H9 (cell line): ENCODE results near the gene ROCK1. TPM values are rescaled to one million over a fixed set of nuclear protein-coding genes. Genes with fewer than 3 reads are reported as not detected.

ENCODE experiments used
- DNase-seq: peaks from one replicate; pipeline ENCODE4 v3.0.0-alpha.2; 2017
- H2AFZ ChIP-seq: one replicate; pipeline ENCODE4 v1.6.1; 2013; ENCODE audit warnings: mild to moderate bottlenecking, low read length, control low read depth, moderate library complexity
- H2AK5ac ChIP-seq: 2 replicates; pipeline ENCODE4 v1.6.1; 2013; ENCODE audit warnings: low read length, control low read depth, mixed read lengths; ENCODE audit not compliant: insufficient read length
- H2BK120ac ChIP-seq: one replicate; pipeline ENCODE4 v1.6.1; 2013; ENCODE audit warnings: low read depth, mild to moderate bottlenecking, low read length, control low read depth, inconsistent platforms; ENCODE audit not compliant: poor library complexity, severe bottlenecking
- H2BK12ac ChIP-seq: 2 replicates; pipeline ENCODE4 v1.6.1; 2013; ENCODE audit warnings: low read length, control low read depth, mixed read lengths, low read depth; ENCODE audit not compliant: insufficient read length
- H2BK15ac ChIP-seq: 2 replicates; pipeline ENCODE4 v1.6.1; 2013; ENCODE audit warnings: low read depth, low read length, control low read depth
- H2BK20ac ChIP-seq: one replicate; pipeline ENCODE4 v1.6.1; 2013; ENCODE audit warnings: low read depth, mild to moderate bottlenecking, low read length, control low read depth, inconsistent platforms; ENCODE audit not compliant: poor library complexity, severe bottlenecking
- H2BK5ac ChIP-seq: 2 replicates; pipeline ENCODE4 v1.6.1; 2013; ENCODE audit warnings: low read length, control low read depth, mixed read lengths; ENCODE audit not compliant: insufficient read length
- H3K14ac ChIP-seq: 2 replicates; pipeline ENCODE4 v1.6.1; 2013; ENCODE audit warnings: low read length, control low read depth; ENCODE audit not compliant: insufficient read depth
- H3K18ac ChIP-seq: 2 replicates; pipeline ENCODE4 v1.6.1; 2013; ENCODE audit warnings: low read depth, mild to moderate bottlenecking, mixed read lengths, low read length, control low read depth; ENCODE audit not compliant: insufficient read length
- H3K23ac ChIP-seq: 2 replicates; pipeline ENCODE4 v1.6.1; 2013; ENCODE audit warnings: low read length, control low read depth, mixed read lengths, low read depth; ENCODE audit not compliant: insufficient read length
- H3K23me2 ChIP-seq: 2 replicates; pipeline ENCODE4 v1.6.1; 2013; ENCODE audit warnings: low read depth, mild to moderate bottlenecking, mixed read lengths, low read length, control low read depth; ENCODE audit not compliant: insufficient read length, poor library complexity, severe bottlenecking
- H3K27ac ChIP-seq: 2 replicates; pipeline ENCODE4 v1.5.1; 2013; ENCODE audit warnings: low read length, control low read depth, mixed read lengths, low read depth; ENCODE audit not compliant: insufficient read length
- H3K27me3 ChIP-seq: 2 replicates; pipeline ENCODE4 v1.6.1; 2013; ENCODE audit warnings: low read length, control low read depth, inconsistent platforms; ENCODE audit not compliant: insufficient read depth
- H3K4ac ChIP-seq: 2 replicates; pipeline ENCODE4 v1.6.1; 2013; ENCODE audit warnings: low read depth, mild to moderate bottlenecking, control low read depth, inconsistent platforms, low read length, moderate library complexity
- H3K4me1 ChIP-seq: 2 replicates; pipeline ENCODE4 v1.6.1; 2013; ENCODE audit warnings: low read length, control low read depth, inconsistent platforms; ENCODE audit not compliant: insufficient read depth
- H3K4me2 ChIP-seq: 2 replicates; pipeline ENCODE4 v1.6.1; 2013; ENCODE audit warnings: low read length, control low read depth, mixed read lengths; ENCODE audit not compliant: insufficient read length, insufficient read depth
- H3K56ac ChIP-seq: 2 replicates; pipeline ENCODE4 v1.6.1; 2013; ENCODE audit warnings: low read depth, mild to moderate bottlenecking, mixed read lengths, low read length, control low read depth; ENCODE audit not compliant: insufficient read length
- H3K79me1 ChIP-seq: 2 replicates; pipeline ENCODE4 v1.6.1; 2013; ENCODE audit warnings: low read depth, mild to moderate bottlenecking, moderate library complexity, low read length, control low read depth, inconsistent platforms; ENCODE audit not compliant: insufficient read depth, poor library complexity, severe bottlenecking
- H3K79me2 ChIP-seq: 2 replicates; pipeline ENCODE4 v1.6.1; 2013; ENCODE audit warnings: low read length, control low read depth, inconsistent platforms; ENCODE audit not compliant: insufficient read depth
- H3K9ac ChIP-seq: 2 replicates; pipeline ENCODE4 v1.6.1; 2013; ENCODE audit warnings: low read length, control low read depth, mixed read lengths; ENCODE audit not compliant: insufficient read length; ENCODE audit errors: extremely low read depth
- H3K9me3 ChIP-seq: one replicate; pipeline ENCODE4 v1.6.1; 2013; ENCODE audit warnings: low read depth, low read length, inconsistent platforms; ENCODE audit not compliant: control insufficient read depth
- H3T11ph ChIP-seq: one replicate; pipeline ENCODE4 v1.6.1; 2013; ENCODE audit warnings: mild to moderate bottlenecking, low read length, control low read depth, inconsistent platforms
- H4K20me1 ChIP-seq: one replicate; pipeline ENCODE4 v1.6.1; 2013; ENCODE audit not compliant: control insufficient read depth, insufficient read length, insufficient read depth
- H4K5ac ChIP-seq: 2 replicates; pipeline ENCODE4 v1.6.1; 2013; ENCODE audit warnings: low read depth, mild to moderate bottlenecking, mixed read lengths, low read length, control low read depth; ENCODE audit not compliant: insufficient read length
- H4K8ac ChIP-seq: replicated peaks from 2 replicates; pipeline ENCODE4 v1.6.1; 2013; ENCODE audit warnings: low read length, control low read depth, mixed read lengths, low read depth; ENCODE audit not compliant: insufficient read length
- H4K91ac ChIP-seq: 2 replicates; pipeline ENCODE4 v1.6.1; 2013; ENCODE audit warnings: low read depth, mild to moderate bottlenecking, moderate library complexity, mixed read lengths, low read length, control low read depth; ENCODE audit not compliant: insufficient read length
- H3K27ac Mint-ChIP-seq, 3 experiments: 2 replicates in 2 of 3; 3 replicates in 1 of 3; pipeline ENCODE4 v1.8.0; 2020 to 2021; ENCODE audit warnings: mixed read lengths in 3 of 3, mild to moderate bottlenecking in 1 of 3, moderate library complexity in 1 of 3
- H3K27me3 Mint-ChIP-seq: 2 replicates; pipeline ENCODE4 v1.8.0; 2021; ENCODE audit warnings: low read depth, mild to moderate bottlenecking, moderate library complexity, mixed read lengths
- H3K36me3 Mint-ChIP-seq, 3 experiments: 2 replicates in 2 of 3; 3 replicates in 1 of 3; pipeline ENCODE4 v1.8.0; 2020 to 2021; ENCODE audit warnings: low read depth in 3 of 3, mixed read lengths in 3 of 3; ENCODE audit not compliant: insufficient read depth in 1 of 3
- H3K4me1 Mint-ChIP-seq, 2 experiments: 2 replicates each; pipeline ENCODE4 v1.8.0; 2020; ENCODE audit warnings: mixed read lengths in 2 of 2
- H3K4me3 Mint-ChIP-seq, 2 experiments: 2 replicates in 1 of 2; 3 replicates in 1 of 2; pipeline ENCODE4 v1.8.0; 2020 to 2021; ENCODE audit warnings: mild to moderate bottlenecking in 2 of 2, mixed read lengths in 2 of 2, moderate library complexity in 1 of 2
- H3K9me3 Mint-ChIP-seq, 2 experiments: 2 replicates in 1 of 2; 3 replicates in 1 of 2; pipeline ENCODE4 v1.8.0; 2020; ENCODE audit warnings: mild to moderate bottlenecking in 2 of 2, mixed read lengths in 2 of 2, moderate library complexity in 1 of 2
- CTCF ChIP-seq: fragments of 200-600 bp; sonication (generic); conservative IDR thresholded peaks from 3 replicates; pipeline ENCODE4 v1.8.0; 2021; ENCODE audit warnings: antibody characterized with exemption, mild to moderate bottlenecking
- WGBS: extraction: QIAGEN DNeasy Blood & Tissue Kit; methylation state at CpG from one replicate; pipeline ENCODE4 v1.1.7; 2013; ENCODE audit warnings: missing lambda C conversion rate, low lambda C conversion rate, mixed read lengths; ENCODE audit not compliant: insufficient read length; ENCODE audit errors: extremely low coverage; 5-methylcytosine and 5-hydroxymethylcytosine counted together
- total RNA-seq: library from RNA; stranded (reverse); gene quantifications from 2 replicates; pipeline ENCODE4 v1.2.1, GENCODE V29; 2021

Gene ROCK1
- total RNA-seq, 1 experiment from 2014 or later: 38.2 TPM

- TF ChIP-seq CTCF: no peak
- no CpG with 5 or more reads among the region's 4 CpGs for WGBS
- no peaks in the 10 kb centered on the region for H3K27me3 ChIP-seq
- no peak for DNase-seq
- no peak overlapping the region for H3K27ac ChIP-seq
- no peak overlapping the region for H3K9ac ChIP-seq
- H2AFZ ChIP-seq: no peak overlapping the region
- H2BK20ac ChIP-seq: no peak overlapping the region
- no peak overlapping the region for H2BK120ac ChIP-seq
- Mint-ChIP-seq H3K36me3 (no peaks in the 10 kb centered on the region; a peak in 1 of 7 replicates), H3K9me3 (no peaks in the 10 kb centered on the region; a peak in 1 of 5 replicates), H3K4me1 (peaks cover 8 to 9% of the 10 kb centered on the region in 2 experiments; a peak in 2 of 4 replicates), H3K4me3 (no peak overlapping the region), H3K27ac (no peak overlapping the region; a peak in 1 of 7 replicates), H3K27me3 (no peaks in the 10 kb centered on the region)
- no peak overlapping the region for H2BK12ac ChIP-seq
- H3K18ac ChIP-seq: no peak overlapping the region
- H4K91ac ChIP-seq: no peak overlapping the region
- no peak overlapping the region for H2AK5ac ChIP-seq
- no peak overlapping the region for H3K56ac ChIP-seq
- no peak overlapping the region for H3K4ac ChIP-seq
- no peaks in the 10 kb centered on the region for H3K9me3 ChIP-seq
- H3K23me2 ChIP-seq: no peaks in the 10 kb centered on the region
- no peak overlapping the region for H4K8ac ChIP-seq
- no peak overlapping the region for H3K14ac ChIP-seq
- H4K5ac ChIP-seq: no peak overlapping the region
- no peak overlapping the region for H3K23ac ChIP-seq
- peaks cover 12% of the 10 kb centered on the region for H3K79me1 ChIP-seq
- no peak overlapping the region for H2BK15ac ChIP-seq
- no peaks in the 10 kb centered on the region for H4K20me1 ChIP-seq
- no peak overlapping the region for H3K4me2 ChIP-seq
- no peak overlapping the region for H3T11ph ChIP-seq
- H3K79me2 ChIP-seq: peaks cover 10% of the 10 kb centered on the region; the same call in 1 of the 2 replicates
- H3K4me1 ChIP-seq: no peaks in the 10 kb centered on the region
- H2BK5ac ChIP-seq: no peak overlapping the region
Measured at GRCh38 chr18:21071071-21071470, 40.5 kb downstream of the ROCK1 start.
